HL-60/S4 treated with phorbol 12-myristate 13-acetate at 8.2 ng/mL for 4 days and 3 days (cell line): Measurements from ENCODE around the gene ROR1.

ENCODE experiments used
- in situ Hi-C: fragments of 300-500 bp; cut with MboI; formaldehyde crosslinking; loops from 2 replicates; pipeline ENCODE4 v1.15.0; 2022; ENCODE audit warnings: low sequenced_read_pairs

Gene ROR1

DNA sequence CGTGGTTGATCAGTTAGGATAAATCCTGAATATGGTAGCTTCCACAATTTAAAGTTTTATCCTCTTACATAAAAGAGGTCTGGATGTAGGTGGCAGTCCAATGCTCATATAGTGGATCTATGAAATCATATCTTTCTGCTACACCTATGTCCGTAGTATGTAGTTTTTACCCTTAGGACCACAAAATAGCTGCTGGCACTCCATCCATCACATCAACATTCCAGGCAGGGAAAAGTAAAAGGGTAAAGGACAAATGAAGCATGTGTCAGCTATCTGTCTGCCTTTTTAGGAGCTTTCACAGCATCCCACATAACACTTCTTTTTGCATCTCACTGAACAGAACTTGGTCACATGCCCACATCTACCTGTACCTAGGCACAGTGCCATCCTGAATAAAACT, 184.7 kb downstream of the ROR1 start:
- in situ Hi-C loops: no loop called here

DNA sequence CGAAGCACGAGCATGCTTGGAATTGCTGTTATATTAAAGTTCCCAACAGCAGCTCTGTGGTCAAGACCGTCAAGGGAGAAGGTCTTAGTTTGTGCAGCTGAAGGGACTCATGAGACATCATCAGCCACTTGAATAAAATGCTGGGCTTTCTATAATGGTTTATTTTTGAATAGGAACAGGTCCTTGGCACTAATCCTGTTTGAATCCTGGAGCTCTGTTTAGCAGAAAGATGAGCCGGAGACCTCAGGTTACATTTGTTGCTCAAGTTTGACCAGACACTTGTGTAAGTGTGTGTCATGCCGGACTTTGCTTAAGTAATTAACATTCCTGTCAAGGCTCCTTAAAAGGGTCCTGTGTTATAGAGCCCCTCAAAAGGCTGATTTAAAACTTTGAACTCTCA, 186.5 kb downstream of the ROR1 start:
- in situ Hi-C loops: no loop called here

DNA sequence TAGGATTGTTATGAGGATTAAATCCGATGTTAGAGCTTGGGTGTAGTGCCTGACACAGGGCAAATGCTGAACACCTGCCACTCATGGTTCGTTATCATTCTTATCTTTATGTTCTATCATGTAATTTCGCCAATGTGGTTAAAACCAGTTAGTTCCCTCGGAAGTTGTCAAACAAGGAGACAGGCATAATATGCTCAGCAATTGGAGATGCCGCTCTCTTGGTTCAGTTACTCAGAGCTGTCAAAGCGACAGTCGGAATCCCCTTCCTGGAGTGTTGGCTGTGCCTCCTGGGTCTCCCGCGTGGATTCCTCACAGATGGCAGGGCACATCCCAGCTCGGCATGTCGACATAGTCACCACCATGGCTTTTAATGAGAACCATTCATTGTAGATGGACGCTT, 192.2 kb downstream of the ROR1 start:
- in situ Hi-C loops: no loop called here

DNA sequence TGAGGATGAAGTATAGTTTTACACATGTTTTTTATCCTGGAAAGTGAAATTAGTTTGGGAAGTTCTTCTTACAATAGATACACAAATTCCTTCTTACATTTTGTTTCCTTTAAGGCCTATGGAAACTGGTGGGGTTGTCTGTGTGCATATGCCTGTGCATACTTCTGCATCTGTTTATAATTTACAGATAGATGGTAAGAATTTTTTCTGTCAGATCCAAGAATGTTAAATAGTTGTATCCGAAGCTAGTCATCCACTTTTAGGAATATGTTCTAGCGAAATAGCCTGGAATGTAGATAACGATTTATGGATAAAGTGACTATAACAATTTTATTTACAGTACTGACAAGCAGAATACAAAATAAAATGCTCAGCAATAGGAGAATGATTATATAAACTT, 194.1 kb downstream of the ROR1 start:
- in situ Hi-C loops: no loop called here

DNA sequence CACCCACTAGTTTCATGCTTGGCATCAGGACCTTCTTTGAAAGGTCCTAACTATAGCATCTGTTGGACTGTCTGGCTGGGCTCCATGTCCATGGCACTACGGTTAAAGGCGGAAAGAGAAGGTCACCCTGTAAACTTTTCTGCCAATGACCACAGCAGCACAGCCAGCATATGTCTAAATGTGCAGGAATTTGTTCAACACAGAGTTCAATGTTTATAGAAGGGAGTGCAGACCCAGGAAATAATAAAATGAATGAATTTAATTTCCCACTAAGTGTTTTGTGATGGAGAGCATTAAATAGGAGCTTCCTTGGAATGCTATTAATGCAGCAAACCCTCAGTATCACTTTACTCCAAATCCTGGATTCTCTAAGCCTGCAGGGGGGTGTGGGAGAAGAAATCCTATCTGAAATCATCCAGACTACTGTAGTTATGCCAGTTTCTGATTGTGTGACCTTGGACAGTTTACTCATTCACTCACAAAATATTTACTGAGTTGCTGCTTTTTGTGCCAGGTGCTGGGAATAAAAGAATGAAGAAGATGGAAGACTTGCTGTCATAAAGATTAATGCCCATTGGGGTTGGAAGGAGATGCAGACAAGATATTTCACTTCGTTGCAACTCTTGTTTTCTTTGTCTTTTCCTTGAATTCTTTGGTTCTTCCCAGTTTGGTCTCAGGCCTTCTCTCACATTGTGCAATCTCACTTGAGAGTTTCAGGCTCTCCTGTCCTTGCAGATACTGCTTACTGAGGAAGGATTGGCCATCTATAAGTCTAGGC, 195.0 kb downstream of the ROR1 start:
- in situ Hi-C loops: no loop called here

DNA sequence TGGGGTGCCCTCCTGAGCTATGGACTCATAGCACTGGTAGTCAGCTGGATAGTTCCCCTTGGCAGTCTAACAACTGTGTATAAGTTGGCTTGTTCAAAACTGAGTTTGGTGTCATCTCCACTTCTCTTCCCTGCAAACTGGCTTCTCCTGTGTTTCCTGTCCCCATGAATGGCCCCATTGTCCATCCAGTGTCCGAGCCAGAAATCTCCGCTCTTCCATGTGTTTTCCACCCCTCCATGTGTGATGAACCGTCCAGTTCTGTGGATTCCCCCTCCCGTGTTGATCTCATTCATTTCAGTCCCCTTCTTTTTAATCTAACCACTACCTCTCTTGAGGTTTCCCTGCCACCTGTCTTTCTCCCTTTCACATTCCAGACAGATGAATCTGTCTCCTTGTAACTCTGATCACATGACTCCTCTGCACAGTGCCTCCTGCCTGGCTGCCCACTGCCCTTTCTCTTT, 195.7 kb downstream of the ROR1 start:
- in situ Hi-C loops: no loop called here

DNA sequence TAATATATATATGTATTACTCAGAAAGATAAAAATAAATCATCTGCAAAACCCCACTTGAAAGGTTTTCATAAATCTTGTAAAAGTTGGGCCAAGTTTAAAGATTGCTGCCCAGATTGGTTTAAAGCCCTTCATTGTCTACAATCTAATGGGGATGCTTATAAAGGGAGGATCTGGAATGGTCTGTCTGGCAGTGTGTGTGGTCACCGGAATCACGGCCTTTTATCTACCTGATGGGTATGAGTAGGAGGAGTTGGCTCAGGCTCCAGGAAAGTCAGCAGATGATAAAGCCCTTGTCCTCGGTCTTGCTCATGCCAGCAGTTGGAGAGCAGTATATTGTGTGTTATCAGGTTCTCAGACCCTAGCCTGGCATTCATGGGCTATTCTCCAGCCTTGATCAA, 197.7 kb downstream of the ROR1 start:
- in situ Hi-C loops: no loop called here

DNA sequence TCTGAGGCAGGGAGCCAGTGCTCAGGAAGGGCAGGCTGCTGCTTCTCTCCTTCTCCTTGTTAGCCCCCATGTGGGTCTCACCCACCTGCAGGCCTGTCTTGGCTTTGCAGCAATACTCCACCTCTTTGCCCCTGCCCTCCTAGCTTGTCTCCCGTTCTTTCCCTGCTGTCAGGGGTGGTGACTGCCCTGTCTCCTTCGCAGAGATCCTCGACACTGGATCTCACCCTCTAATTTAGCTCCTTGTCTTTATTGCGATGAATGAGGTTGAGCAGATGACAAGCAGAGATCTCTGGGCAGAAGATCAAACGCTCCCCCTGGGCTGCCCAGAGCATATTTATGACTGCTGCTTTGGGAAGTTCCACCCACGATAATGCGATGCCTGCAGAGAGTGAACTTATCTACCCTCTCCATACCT, 199.2 kb downstream of the ROR1 start:
- in situ Hi-C loops: no loop called here

DNA sequence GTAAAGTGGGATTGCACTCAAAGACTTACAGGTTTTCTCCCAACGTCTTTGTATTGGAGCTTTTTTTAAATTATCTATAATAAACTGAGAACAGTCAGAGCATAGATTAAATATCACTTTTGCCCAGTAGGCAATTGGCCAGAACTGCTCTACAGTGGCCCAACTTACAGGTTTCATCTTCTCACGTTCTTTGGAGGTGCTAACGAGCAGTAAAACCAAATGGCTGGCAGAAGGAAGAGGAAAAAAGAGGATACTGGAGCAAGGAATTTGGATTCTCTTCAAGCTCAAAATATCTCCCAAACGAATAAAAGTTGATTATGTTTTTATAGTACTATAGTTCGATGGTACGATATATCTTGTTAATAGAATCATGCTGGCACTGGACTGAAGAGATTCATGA, 201.1 kb downstream of the ROR1 start:
- in situ Hi-C loops: no loop called here

DNA sequence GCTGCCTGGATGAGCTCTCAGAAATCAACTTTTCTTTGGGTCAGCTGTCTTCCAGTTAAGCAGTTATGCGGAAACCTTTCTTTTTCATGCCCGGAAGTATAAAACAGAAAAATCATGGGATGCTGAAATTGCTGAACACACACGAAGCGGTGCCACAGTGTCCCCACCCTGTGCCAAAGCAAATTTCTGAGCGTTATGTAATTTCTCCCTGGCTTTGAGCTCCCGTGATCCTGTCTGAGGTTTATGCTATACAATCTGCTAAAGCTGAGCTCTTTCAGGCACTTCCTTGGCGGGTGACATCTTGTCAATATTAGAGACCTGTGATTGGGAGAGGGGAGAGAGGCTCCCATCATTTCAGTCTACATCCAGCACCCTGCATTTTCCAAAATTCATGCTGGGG, 201.7 kb downstream of the ROR1 start:
- in situ Hi-C loops: no loop called here

DNA sequence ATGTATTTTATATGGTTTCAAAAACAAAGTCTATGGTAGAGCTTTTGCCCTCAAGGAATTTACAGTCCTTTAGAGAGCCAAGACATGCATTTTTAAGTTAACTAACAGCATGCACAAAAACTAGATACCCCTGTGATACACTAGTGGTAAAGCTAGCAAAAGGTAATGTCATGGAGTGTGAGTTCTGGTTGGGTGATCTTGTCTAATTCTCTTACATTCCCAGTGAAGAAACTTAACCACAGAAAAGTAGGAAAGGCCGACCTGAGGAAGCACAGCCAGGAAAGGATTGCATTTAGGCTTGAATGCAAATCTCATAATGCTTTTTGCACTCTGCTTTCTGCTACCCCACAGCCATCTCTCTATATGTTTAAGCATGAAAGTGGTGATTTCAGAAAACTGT, 202.2 kb downstream of the ROR1 start:
- in situ Hi-C loops: no loop called here

DNA sequence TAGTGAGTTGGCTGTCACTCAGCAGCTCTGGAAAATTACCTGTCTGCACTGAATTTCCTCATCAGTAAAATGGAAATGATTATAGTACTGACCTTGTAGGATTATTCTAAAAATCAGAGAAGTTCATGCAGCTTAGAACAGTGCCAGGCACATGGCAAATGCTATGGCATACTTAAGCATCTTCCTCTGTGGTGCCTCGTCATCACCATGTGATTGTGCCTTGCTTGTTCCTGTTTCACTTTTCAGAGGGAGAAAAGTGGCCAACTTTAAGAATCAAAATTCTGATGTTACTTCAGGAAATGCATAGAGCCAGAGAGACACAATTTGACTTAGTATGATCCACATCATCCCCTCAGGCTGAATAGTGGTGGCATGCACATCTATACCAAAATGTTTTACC, 203.6 kb downstream of the ROR1 start:
- in situ Hi-C loops: no loop called here

DNA sequence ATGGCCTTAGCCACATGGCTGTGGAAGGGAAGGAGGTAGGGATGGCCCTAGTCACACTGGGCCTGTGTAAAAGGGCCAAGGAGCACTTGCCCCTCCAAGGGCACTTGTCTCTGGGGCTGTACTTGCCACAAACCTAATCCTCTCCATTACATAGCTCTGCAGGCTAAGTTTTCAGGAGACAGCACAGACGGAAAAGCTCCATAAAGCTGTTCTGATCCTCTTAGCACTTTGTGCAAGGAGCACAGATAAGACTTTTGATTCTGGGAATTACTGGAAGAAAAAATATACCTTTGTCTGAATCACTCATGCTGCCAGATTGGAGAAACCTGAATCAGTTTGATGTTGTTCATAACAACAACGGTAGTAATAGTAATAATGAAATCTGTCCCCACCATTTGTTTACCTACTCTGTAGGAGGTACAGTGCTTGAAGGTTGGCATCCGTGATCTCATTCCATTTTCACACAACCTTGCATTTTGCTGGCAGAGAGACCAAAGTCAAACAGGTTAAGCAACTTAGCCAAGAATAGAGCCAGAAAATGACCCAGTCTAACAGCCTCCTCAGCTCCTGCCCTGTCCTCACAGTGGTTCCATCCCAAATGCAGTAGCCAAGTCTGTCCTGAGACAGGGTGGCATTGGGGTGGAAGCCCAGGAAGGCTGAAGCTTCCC, 207.1 kb downstream of the ROR1 start:
- in situ Hi-C loops: no loop called here

DNA sequence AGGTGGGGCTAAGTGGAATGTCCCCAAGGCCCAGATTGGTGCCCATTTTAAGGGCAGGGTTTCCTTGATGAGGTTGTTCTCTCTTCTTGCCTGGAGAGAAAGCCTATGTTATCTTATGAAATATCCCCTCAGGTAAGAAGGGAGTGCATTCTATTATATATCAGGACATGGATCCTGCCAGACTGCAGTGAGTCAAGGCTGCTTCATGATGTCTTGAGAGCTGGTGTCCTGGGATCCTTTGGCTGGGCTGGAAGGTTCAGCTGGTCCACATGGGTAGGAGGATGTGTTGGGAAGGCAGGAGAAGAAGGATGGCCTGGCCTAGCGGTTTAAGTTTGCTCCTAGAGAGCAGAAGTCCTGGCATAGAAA, 207.6 kb downstream of the ROR1 start:
- in situ Hi-C loops: no loop called here

DNA sequence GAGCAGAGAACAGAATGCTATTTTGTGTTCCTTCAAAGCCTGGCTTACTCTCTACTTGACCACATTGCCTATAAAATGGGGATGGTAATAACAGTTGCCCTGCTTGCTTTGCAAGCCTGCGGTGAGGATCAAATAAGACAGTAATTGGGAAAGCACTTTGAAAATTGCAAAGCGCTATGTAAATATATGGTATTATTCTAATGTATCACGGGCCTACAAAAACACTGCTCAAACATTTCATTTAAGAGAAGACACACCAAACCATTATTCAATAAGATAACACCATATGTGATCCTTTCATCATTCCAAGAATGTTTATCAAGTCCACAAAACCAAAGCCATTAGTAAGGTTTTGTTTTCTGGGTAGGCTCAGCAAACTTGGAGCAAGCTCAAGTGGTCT, 208.4 kb downstream of the ROR1 start:
- in situ Hi-C loops: no loop called here

DNA sequence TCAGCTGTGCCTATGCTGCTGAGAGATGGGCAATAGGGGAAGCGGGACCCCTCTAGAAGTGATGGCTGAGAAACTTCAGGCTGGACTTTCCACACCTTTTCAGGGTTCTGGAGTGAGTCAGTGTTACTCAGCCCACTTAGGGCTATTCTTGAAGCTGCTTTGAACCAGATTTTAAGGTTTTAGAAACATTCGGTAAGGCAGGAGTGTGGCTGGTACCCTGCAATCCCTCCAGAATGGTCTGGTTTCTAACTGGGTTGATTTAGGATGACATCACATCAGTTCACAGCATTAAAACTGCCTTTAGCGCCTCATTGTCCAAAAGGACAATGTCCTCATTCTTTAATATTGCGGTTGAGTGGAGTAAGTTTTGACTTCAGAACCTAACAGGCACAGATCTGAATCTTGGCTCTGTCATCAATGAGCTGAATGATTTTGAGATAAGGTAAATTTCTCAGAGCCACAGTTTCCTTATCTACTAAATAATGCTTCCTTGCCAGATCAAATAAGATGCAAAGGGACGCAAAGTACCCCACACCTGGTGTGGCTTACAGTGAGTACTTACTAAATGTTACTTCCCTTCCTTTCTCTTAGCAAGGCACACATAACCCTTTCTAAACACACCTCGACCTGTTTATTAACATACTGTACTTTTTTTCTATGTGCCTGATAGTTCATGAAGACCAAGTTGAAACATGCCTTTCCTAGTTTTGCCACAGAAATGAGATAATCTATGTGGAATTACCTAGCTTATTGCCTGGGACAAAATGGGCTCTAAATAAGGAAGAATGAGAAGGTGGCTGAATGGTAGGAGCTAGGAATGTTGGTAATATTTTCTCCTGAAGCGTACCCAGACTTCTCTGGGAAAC, 209.8 kb downstream of the ROR1 start:
- in situ Hi-C loops: no loop called here

DNA sequence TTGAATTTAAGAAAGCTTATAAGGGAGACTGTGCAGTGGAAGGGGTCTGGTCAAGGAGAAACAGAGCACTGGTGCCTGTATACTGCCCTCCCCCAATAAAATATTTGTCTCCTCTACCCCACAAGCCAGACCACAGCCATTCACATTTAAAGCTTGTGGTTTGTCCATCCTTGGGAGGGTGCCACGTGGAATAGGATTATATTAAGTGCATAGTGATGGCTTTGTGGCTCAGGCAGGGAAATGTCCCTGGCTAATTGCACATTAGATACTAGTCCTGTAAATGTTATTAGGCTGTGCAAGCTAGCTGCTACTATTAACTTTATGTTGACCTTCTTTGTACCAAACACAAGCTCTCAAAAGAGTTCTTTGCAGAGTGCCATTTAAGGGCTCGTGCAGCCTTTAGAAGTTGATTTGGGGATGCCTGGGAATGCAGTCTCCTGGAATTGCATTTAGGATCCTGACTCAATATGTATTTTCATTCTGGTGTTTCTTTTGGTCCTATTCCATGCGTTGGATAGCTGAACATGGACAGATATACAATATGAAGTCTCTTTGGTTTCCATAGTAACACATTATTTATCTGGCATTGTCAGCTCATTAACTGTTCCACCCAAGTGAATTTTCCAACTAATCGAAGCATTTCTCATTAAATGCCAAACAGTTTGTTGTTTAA, 210.6 kb downstream of the ROR1 start:
- in situ Hi-C loops: no loop called here

DNA sequence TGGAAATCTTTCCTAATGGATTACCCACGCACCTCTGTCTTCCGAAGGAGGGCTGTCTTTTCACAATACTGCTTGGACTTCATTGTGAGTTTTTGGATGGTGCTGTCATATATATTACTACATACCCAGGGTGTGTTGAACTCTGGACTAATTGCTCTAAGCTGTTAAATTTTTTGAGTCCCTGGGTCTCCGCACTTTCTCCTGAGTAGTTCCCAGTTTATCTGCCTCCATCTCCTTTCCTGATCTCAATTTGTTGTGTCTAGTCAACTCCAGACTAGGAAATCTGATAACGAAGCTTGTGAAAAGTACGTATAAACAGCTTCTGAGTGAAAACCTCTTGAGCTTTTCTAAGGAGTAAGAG, 211.1 kb downstream of the ROR1 start:
- in situ Hi-C loops: no loop called here

DNA sequence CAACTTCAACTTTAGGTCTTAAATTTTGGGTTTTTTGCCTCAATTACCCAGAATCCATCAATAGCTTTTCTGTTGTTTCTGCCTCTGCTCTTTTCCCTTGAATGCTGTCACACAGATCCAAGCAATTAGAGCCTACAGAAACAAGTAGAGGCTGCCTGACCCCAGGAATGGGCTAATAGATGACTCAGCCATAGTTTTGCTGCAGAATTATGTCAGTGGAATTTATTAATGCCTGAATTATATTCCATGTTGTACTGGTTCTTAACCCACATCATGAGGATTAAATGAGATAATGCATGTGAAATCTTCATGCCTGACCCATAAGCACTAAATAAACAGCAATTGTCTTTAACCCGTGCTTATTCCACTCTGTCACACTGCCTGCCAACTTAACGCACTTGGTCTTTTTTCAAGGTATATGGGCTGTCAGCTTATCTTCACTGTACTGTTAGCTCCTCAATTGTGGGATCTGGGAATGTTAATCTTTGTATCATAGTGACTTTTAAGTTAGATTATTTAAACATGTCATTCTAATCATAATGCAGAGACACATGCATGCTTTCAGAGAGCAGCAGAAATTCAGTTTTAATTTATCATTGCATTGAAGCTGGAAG, 213.3 kb downstream of the ROR1 start:
- in situ Hi-C loops: no loop called here

DNA sequence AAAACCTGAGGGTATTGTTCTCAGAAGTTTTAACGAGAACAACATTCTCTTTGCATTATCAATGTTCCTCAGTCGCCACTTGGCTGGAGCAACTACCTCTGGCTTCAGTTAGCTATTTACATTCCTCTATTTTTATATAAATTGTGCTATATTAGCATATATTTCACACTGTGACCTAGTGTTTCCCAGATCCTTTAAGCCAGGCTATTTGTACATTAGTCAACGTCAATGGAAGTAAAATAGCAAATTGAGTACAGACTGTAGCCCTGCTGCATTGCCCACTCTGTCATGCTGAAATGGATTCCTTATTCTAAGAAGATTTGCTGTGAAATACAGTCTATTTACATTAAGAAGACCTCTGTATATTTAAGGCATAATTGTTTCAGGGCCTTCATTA, 213.8 kb downstream of the ROR1 start:
- in situ Hi-C loops: no loop called here

DNA sequence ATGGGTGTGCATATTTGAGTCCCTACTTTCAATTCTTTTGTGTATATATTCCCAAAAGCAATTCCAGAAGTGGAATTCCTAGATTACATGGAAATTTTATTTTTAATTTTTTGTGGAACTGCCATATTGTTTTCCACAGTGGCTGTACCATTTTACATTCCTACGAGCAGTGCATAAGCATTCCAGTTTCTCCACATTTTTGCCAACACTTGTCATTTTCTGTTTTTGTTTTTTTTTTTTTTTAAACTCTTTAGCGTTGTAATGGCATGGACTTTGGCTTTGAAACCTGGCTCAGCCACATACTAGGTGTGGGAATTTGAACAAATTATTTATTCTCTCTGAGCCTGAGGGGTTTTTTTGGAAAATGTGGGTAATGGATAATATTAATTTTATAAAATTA, 215.1 kb downstream of the ROR1 start:
- in situ Hi-C loops: no loop called here
